NCI-H146 (cell line): ENCODE measurements around the gene OAS2.
A peak's percentile ranks its signal among the peaks of the same experiment; 100 is the strongest.

Experiments
- DNase-seq: peaks from one replicate; lab custom pipeline; 2025; lab: John Stamatoyannopoulos, UW

OAS2 gene

DNA sequence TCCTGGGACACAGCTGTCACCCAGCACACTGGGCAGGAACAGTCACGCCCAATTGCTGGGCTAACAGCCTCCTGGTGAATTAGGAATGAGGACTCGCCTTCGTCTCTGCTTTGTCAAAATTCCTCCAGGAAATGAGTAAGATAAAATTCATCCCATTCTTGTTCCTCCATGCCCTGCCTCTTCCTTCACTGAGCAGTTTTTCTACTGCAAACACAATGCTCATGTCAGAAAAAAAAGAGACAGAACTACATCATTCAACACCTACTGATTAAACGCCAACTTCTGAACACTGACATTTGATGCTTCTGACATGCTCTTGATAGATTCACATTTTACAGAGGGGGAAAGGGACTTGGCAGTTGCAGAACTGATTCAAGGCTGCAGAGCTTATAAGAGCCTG, 40.7 kb downstream of the OAS2 start:
- DNase-seq = no peak

DNA sequence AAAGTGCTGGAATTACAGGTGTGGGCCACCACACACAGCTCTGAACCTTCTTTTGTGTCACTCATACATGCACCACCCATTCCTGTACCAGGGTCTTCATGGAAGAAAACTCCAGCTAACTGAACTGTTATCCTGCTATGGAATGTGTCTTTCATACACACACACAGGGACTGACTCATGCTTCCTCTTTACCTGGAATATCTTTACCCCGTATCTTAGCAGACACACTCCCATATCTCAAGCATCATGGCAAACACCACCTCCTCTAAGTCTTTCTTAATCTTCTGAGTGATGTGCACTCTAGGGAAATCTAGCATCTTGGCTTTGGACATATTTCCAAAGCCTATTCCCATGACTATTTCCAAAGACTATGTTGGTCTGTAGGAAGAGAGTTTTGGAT, 43.2 kb downstream of the OAS2 start:
- no peak for DNase-seq

GRCh38 chr12:113022563-113023297, 44.4 kb downstream of the OAS2 start:
- no peak for DNase-seq

DNA sequence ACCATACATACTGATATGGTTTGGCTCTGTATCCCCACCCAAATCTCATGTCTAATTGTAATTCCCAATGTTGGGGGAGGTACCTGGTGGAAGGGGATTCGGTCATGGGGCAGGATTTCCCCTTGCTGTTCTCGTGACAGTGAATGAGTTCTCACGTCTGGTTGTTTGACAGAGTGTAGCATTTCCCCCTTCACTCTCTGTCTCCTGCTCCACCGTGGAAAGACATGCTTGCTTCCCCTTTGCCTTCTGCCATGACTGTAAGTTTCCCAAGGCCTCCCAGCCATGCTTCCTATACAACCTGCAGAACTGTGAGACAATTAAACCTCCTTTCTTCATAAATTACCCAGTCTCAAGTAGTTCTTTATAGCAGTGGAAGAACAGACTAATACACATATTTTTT, 49.4 kb downstream of the OAS2 start:
- DNase-seq = no peak

DNA sequence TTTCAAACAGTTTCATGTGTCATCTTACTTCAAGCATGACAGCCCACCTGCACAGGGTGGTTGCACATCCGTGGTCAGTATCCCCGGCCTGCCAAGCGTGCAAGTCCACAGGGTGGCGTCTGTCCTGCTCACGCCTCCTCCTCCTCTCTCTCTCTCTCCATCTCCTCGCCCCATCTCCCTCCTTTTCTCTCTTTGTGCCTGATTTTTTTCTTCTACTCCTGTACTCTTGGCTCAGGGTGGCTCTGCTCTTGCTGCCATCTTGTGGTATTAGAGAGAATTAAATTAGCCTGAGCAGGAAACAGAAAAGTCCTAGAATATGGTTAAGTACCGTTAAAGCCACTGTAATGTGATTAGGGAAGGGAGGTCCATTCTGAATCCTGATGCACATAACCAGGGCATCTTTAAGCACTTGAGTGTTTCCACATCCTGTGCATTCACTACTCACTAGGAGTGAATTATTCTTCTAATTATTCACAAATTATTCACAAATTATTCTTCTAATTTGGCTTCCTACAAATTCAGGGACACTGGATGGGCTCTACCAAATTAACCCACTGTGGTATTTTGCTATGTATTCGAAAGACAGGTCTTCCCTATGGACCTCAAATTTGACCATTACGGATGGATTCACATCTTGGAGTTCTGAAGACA, 52.7 kb downstream of the OAS2 start:
- DNase-seq = peak; percentile 82

- DNase-seq = no peak
Measured at GRCh38 chr12:113039911-113040445, 61.7 kb downstream of the OAS2 start.

DNA sequence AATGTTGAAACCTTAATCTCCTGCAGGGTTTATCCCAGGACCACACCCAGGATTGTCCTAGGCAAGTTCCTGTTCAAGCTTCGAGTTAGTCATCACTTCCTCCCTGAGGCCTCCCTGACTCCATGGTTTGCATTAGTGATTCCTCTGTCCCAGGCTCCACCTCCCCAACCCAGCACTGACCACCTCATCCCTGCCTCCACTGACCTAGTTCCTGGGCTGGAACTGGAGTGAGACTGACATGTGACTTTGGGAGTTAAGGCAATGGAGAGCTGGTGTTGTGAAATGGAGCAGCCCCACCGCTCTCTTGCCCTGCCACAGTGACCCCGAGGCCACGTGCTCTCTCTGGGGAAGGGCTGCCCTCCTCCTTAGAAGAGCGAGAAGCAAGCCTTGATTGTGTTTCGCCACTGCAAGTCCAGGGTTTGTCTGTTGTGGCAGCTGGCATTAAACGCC, 62.4 kb downstream of the OAS2 start:
- DNase-seq = no peak

DNA sequence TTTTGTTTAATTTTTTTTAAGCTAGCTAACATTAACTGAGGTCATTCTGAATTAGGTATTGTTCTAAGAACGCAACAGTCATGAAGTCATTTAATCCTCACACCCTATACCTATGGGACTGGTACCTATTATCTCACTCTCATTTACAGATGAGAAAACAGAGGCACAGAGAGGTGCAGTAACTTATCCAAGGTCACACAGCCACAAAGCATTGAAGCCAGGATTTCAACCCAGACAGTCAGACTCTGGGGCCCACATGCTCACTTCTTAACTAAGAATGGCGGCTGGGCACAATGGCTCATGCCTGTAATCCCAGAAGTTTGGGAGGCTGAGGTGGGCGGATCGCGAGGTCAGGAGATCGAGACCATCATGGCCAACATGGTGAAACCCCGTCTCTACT, 63.2 kb downstream of the OAS2 start:
- no peak for DNase-seq

- DNase-seq = peak; percentile 71
Measured at GRCh38 chr12:113043240-113043639, 64.9 kb downstream of the OAS2 start.

DNA sequence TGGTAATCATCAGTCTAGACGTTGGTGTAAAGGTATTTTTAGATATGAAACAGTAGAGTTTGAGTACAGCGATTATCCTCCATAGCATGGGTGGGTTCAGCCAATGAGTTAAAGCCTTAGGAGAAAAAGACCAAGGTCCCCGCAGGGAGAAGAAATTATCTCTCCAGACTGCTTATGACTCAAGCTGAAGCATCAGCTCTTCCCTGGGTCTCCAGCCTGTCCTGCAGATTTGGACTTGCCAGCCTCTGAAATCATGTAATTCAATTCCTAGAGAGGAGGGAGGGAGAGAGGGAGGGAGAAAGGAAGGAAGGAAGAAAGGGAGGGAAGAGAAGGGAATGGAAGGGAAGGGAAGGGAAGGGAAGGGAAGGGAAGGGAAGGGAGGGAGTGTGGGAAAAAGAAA, 66.2 kb downstream of the OAS2 start:
- no peak for DNase-seq

DNA sequence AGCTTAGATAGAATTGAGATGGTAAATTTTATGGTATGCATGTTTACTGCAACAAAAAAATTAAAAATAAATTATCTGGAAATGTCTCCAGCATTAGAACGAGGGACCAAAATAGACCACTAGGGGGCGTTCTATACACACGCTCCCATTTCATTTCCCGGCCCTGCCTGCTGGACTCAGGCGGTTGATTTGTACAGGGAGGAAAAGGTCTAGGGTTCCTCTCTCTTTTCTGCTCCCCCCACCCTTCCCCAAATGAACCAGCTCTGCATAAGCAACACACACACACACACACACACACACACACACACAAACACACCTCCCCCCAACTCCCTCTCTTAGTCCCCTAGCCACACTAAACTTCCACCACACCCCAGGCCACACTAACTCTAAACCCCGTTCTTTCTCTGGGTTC, 70.4 kb downstream of the OAS2 start:
- peak; percentile 65 for DNase-seq

- DNase-seq = peak; percentile 23
Measured at GRCh38 chr12:113049976-113050742, 71.8 kb downstream of the OAS2 start.

GRCh38 chr12:113050795-113051194, 72.5 kb downstream of the OAS2 start:
- no peak for DNase-seq

DNA sequence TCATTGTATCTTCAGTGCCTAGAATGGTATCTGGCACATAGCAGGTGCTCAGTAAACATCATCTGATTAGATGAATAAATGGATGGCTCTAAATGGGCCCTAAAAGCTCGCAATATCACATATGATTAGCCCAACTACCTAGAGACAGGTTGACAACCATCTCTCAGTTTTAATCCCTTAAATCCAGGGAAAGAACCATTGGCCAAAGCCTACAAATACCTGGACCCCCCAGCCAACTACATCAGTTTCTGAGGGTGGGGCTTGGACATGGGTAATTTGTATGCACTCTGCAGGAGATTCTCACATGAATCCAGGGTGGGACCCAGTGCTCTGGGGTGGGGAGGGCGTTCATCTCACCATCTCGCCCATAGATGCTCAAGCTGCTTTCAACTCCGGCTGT, 73.4 kb downstream of the OAS2 start:
- DNase-seq = no peak

GRCh38 chr12:113052326-113052725, 74.0 kb downstream of the OAS2 start:
- DNase-seq = no peak

DNA sequence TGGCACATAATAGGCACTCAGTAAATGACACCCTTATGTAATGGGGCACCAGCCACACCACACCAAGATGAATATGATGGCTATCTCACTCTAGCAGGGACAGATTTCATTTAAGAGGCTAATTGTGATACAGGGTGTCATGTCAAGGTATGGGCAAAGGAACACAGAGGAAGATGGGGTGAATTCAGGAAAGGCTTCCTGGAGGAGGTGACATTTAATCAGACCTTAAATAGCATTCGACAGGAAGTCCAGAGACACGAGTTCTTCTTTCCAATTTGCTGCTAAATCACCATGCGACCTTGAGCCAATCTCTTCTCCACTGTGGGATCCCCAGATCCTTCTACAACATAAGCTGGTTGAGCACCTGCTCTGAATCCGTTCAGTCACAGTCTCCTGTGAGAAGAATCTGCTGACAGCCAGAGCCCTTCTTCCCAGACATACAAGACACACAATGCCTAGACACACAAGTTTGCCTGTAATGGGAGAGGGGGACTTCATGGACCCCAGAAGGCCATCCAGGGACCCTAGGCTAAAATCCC, 76.7 kb downstream of the OAS2 start:
- no peak for DNase-seq

DNA sequence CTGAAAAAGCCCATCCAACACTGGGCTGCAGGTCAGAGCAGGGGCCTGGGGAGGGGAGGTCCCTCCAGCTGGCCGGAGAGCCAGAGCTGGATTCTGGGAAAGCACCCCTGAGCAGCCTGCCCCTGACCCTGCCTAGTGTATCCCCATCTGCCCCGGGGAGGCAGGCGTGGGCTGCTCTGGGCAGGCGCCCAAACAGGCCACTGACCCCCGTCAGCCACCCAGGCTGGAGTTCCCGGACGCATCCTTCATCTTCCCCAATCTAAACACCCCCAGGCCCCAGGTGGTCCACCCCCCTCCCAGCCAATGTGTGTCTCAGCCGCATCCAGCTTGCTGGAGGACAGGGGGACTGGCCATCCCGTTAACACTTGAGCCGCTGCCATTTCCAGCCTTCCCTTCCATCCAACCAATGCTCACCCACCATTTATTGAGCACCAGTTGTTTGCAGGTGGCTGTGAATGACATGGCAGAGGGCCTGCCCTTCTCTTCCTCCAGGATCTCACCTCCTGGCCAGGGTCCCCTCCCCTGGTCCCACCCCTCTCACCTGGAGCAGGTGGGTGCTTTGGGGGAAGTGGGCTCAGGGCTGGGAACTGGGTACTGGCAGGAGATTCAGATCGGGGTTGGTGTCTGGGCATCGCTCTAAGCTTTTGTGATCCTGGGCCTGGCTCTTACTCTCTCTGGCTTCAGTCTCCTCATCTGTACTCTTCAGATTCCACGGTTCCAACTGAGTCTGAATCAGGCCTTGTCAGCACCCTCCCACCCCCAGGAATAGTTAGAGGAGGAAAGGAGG, 77.5 kb downstream of the OAS2 start:
- no peak for DNase-seq

- no peak for DNase-seq
Measured at GRCh38 chr12:113056381-113056630, 78.0 kb downstream of the OAS2 start.

GRCh38 chr12:113056631-113057488, 78.5 kb downstream of the OAS2 start, which contains the start of gene DTX1:
TSS of gene DTX1 (plus strand) at chr12:113056730. CDS start at chr12:113058193, 1,463 bp downstream.
- peak; percentile 41 for DNase-seq

DNA sequence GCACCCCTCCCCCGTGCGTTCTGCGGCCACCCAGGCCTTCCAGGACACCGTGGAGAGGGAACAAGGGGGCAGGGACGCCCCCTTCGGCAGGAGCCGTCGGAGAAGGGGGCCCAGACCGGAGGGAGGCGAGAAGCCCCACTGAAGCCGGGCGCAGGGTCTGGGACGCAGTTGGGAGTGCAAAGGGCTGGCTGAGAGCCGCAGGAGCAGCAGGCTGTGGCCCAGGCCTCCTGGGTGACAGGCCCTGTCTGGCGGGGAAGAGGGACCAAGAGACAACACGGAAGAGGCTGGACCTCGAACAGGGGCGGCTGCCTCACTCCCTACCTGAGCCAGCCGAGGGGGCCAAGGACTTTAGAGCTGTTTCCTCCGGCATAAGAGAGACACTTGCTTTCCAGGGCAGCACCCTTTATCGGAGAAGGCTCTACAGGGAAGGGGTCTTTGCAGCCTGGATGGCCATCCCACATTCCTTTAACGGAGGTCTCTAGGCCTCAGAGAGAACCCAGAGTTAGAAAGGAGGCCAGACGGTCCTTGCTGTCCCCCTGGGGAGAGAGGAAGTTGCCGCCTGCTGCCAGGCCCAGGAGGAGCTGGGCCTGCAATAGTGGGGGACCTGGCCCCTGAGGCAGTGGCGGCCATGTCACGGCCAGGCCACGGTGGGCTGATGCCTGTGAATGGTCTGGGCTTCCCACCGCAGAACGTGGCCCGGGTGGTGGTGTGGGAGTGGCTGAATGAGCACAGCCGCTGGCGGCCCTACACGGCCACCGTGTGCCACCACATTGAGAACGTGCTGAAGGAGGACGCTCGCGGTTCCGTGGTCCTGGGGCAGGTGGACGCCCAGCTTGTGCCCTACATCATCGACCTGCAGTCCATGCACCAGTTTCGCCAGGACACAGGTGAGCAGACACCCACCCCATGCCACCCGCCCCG, 79.5 kb downstream of the OAS2 start:
- no peak for DNase-seq
